ENCODE data around the gene AKIRIN1.
"Not testable (repeated sequence)": the region's sequence is repeated elsewhere in the genome, so short reads cannot be mapped to it uniquely, and the experiment has no call there.

Gene AKIRIN1

GRCh38 chr1:39046613-39047210 is 55.6 kb downstream of the AKIRIN1 start:
- no peak for DNase-seq

GRCh38 chr1:39047374-39048229 is 56.5 kb downstream of the AKIRIN1 start:
- DNase-seq = no peak

- DNase-seq = no peak
Observed at GRCh38 chr1:39048745-39049370, 57.8 kb downstream of the AKIRIN1 start.

GRCh38 chr1:39050001-39050400 is 58.9 kb downstream of the AKIRIN1 start:
- DNase-seq = no peak

DNA sequence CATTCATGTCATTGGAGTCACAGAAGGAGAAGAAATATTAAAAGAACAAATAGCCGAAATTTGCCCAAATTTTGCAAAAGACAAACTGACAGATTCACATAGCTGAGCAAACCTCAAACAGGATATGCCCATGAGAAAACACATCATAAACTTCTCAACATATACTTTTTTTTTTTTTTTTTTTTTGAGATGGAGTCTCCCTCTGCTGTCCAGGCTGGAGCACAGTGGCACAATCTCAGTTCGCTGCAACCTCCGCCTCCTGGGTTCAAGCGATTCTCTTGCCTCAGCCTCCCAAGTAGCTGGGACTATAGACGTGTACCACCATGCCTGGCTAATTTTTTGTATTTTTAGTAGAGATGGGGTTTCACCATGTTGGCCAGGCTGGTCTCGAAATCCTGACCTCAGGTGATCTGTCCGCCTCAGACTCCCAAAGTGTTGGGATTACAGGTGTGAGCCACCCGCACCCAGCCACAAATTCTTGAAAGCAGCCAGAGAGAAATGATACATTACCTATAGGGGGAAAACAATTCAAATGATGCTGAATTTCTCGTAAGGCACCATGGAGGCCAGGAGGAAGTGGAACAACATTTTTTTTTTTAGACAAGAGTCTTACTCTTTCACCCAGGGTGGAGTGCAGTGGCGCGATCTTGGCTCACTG is 60.2 kb downstream of the AKIRIN1 start:
- not testable (repeated sequence) for DNase-seq

DNA sequence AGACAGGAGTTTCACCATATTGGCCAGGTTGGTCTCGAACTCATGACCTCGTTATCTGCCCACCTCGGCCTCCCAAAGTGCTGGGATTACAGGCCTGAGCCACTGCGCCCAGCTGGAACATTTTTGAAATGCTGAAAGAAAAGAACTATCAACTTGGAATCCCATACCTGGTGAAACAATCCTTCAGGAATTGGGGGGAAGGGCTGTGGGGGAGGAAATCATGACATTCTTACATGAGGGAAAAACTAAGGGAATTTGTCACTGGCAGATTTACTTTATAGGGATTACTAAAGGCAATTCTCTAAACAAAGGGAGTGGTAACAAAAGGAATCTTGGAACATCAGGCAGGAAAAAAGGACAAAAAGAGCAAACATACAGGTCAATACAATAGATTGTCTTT is 60.9 kb downstream of the AKIRIN1 start:
- no peak for DNase-seq

- DNase-seq = not testable (repeated sequence)
Observed at GRCh38 chr1:39055213-39055710, 64.2 kb downstream of the AKIRIN1 start.

All from DMS79 (cell line).